Neuronal stem cell (in vitro differentiated cells): ENCODE measurements around the gene LINGO3.
A peak's percentile ranks its signal among the peaks of the same experiment; 100 is the strongest.

Experiments
- DNase-seq: peaks from one replicate; pipeline ENCODE4 v3.0.0-alpha.2; 2013; ENCODE audit warnings: low spot score
- H2AFZ ChIP-seq: one replicate; pipeline ENCODE4 v1.6.1; 2013; ENCODE audit warnings: mild to moderate bottlenecking, low read length, inconsistent platforms
- H2AK5ac ChIP-seq: 2 replicates; pipeline ENCODE4 v1.6.1; 2013; ENCODE audit warnings: low read depth, mild to moderate bottlenecking, inconsistent platforms, low read length, moderate library complexity, mixed read lengths
- H2BK120ac ChIP-seq: 2 replicates; pipeline ENCODE4 v1.6.1; 2013; ENCODE audit warnings: low read depth, mild to moderate bottlenecking, inconsistent platforms, low read length, moderate library complexity, mixed read lengths
- H2BK12ac ChIP-seq: one replicate; pipeline ENCODE4 v1.6.1; 2013; ENCODE audit warnings: low read length, inconsistent platforms
- H2BK15ac ChIP-seq: 2 replicates; pipeline ENCODE4 v1.6.1; 2013; ENCODE audit warnings: mild to moderate bottlenecking, low read length, inconsistent platforms, mixed read lengths
- H2BK5ac ChIP-seq: one replicate; pipeline ENCODE4 v1.6.1; 2013; ENCODE audit warnings: inconsistent platforms, mild to moderate bottlenecking, low read length, moderate library complexity
- H3K14ac ChIP-seq: one replicate; pipeline ENCODE4 v1.6.1; 2013; ENCODE audit warnings: low read length, inconsistent platforms
- H3K18ac ChIP-seq: 2 replicates; pipeline ENCODE4 v1.6.1; 2013; ENCODE audit warnings: low read length, inconsistent platforms
- H3K23ac ChIP-seq: 2 replicates; pipeline ENCODE4 v1.6.1; 2013; ENCODE audit warnings: low read depth, mild to moderate bottlenecking, mixed read lengths, low read length, inconsistent platforms; ENCODE audit not compliant: poor library complexity
- H3K27ac ChIP-seq: replicated peaks from 3 replicates; pipeline ENCODE4 v1.5.1; 2013; ENCODE audit warnings: low read length, inconsistent platforms
- H3K27me3 ChIP-seq, 3 experiments: 2 replicates each; pipeline ENCODE4 v1.6.1; 2013; ENCODE audit warnings: low read length in 3 of 3, mild to moderate bottlenecking in 2 of 3, inconsistent platforms in 1 of 3, low read depth in 1 of 3, mixed read lengths in 1 of 3, moderate library complexity in 1 of 3; ENCODE audit not compliant: control insufficient read depth in 3 of 3, insufficient read depth in 3 of 3
- H3K36me3 ChIP-seq, 2 donors: replicated peaks in 1 of 2; 2 replicates each; pipeline ENCODE4 v1.6.1; 2013; ENCODE audit warnings: low read length in 2 of 2; ENCODE audit not compliant: control insufficient read depth in 2 of 2, insufficient read depth in 2 of 2
- H3K4ac ChIP-seq: 2 replicates; pipeline ENCODE4 v1.6.1; 2013; ENCODE audit warnings: inconsistent platforms, mild to moderate bottlenecking, low read length, moderate library complexity
- H3K4me1 ChIP-seq, 2 donors: 1 replicate in 1 of 2; 2 replicates in 1 of 2; pipeline ENCODE4 v1.6.1; 2013; ENCODE audit warnings: low read length in 2 of 2, low read depth in 1 of 2; ENCODE audit not compliant: control insufficient read depth in 2 of 2, insufficient read depth in 1 of 2
- H3K4me2 ChIP-seq: one replicate; pipeline ENCODE4 v1.6.1; 2013; ENCODE audit warnings: mild to moderate bottlenecking, low read length, inconsistent platforms; ENCODE audit not compliant: insufficient read depth, poor library complexity, severe bottlenecking
- H3K4me3 ChIP-seq, 2 donors: 2 replicates each; pipeline ENCODE4 v1.5.1; 2013; ENCODE audit warnings: low read length in 2 of 2, mild to moderate bottlenecking in 2 of 2, inconsistent platforms in 1 of 2, moderate library complexity in 1 of 2
- H3K79me1 ChIP-seq: one replicate; pipeline ENCODE4 v1.6.1; 2013; ENCODE audit warnings: low read depth, mild to moderate bottlenecking, inconsistent platforms, low read length, moderate library complexity
- H3K9ac ChIP-seq: one replicate; pipeline ENCODE4 v1.6.1; 2013; ENCODE audit warnings: mild to moderate bottlenecking, low read depth, low read length, inconsistent platforms; ENCODE audit not compliant: poor library complexity
- H3K9me3 ChIP-seq, 2 donors: replicated peaks in 1 of 2; 2 replicates each; pipeline versions ENCODE3 to v1.6.1; 2013; ENCODE audit warnings: low read length in 2 of 2, mild to moderate bottlenecking in 2 of 2, inconsistent platforms in 1 of 2, low read depth in 1 of 2, mixed read lengths in 1 of 2, moderate library complexity in 1 of 2; ENCODE audit not compliant: control insufficient read depth in 2 of 2, insufficient read depth in 1 of 2
- H4K8ac ChIP-seq: one replicate; pipeline ENCODE4 v1.6.1; 2013; ENCODE audit warnings: low read depth, mild to moderate bottlenecking, inconsistent platforms, low read length, moderate library complexity
- H4K91ac ChIP-seq: one replicate; pipeline ENCODE4 v1.6.1; 2013; ENCODE audit warnings: low read length, low read depth, mild to moderate bottlenecking, inconsistent platforms; ENCODE audit not compliant: poor library complexity
- WGBS, 2 donors: extraction: QIAGEN DNeasy Blood & Tissue Kit; methylation state at CpG; one replicate each; pipeline ENCODE4 v1.1.7; 2013; ENCODE audit warnings: missing lambda C conversion rate in 2 of 2, mixed read lengths in 1 of 2; ENCODE audit not compliant: insufficient read length in 2 of 2, insufficient replicate concordance in 1 of 2; ENCODE audit errors: extremely low coverage in 2 of 2; 5-methylcytosine and 5-hydroxymethylcytosine counted together

LINGO3 gene

DNA sequence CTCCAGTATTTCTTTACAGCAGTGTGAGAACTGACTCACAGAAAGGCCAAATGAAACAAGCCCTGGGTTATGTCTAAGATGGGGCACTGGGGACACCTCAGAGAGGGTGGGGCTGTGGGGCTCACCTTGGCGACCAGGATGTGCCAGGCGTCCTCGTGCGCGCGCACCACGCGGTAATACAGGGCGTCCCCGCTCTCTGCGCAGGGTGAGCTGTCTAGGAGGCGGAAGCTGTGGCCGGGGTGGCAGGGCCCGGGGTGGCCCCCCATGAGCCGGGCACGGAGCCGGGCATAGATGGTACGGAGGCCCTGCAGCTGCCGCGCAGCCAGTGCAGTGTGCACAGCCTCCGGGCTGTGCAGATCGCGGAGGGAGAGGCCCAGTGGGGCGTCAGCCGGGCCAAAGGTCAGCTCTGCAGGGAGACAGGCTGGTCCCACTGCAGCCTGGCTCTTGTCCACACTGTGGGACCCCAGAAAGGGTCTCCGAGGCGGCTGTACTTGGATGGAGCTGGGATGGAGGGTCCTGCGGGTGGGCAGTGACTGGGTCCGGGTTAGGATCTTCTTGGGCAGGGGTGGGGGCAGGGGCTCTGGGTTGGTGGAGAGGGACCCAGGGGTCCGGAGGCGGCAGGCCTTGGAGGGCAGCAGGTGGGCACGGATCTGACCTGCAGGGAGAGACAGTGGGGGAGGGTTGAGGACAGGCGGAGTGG lies 29.3 kb downstream of the LINGO3 start:
- peaks cover 5 to 15% of the 10 kb centered on the region in 2 donors for H3K4me1 ChIP-seq
- peak overlapping the region; percentile 4 for H3K9ac ChIP-seq
- H2AK5ac ChIP-seq: no peak overlapping the region
- H3K9me3 ChIP-seq: no peaks in the 10 kb centered on the region
- no peak overlapping the region for H4K91ac ChIP-seq
- H2BK15ac ChIP-seq: no peak overlapping the region
- no peak overlapping the region for H3K4ac ChIP-seq
- no peak overlapping the region for H3K4me3 ChIP-seq
- no CpG with 5 or more reads among the region's 33 CpGs for WGBS, 2 donors
- H3K14ac ChIP-seq: no peak overlapping the region
- H2BK120ac ChIP-seq: no peak overlapping the region
- no peak overlapping the region for H2BK5ac ChIP-seq
- no peak overlapping the region for H3K23ac ChIP-seq
- no peak overlapping the region for H2AFZ ChIP-seq
- H3K79me1 ChIP-seq: peaks cover 15% of the 10 kb centered on the region
- peak overlapping the region; percentile 38 for H3K18ac ChIP-seq
- no peak overlapping the region for H4K8ac ChIP-seq
- peaks cover 6 to 7% of the 10 kb centered on the region in 2 donors for H3K36me3 ChIP-seq
- H3K27me3 ChIP-seq: peaks cover 0 to 18% (median 0%) of the 10 kb centered on the region in 3 experiments
- no peak overlapping the region for H3K4me2 ChIP-seq
- no peak overlapping the region for H2BK12ac ChIP-seq
- DNase-seq: no peak
- no peak overlapping the region for H3K27ac ChIP-seq

DNA sequence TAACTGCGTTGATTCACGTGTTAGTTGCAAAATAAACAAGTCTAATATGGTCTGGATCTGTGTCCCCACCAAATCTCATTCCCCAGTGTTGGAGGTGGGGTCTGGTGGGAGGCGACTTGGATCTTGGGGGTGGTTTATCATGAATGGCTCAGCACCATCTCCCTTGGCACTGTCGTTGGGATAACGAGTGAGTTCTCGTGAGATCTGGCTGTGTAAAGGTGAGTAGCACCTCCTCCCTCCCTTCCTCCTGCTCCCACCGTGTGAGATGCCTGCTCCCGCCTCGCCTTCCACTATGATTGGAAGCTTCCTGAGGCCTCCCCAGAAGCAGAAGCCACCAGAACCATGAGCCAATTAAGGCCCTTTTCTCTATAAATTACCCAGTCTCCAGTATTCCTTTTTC lies 30.8 kb downstream of the LINGO3 start:
- no peak overlapping the region for H3K27ac ChIP-seq
- H3K4me2 ChIP-seq: no peak overlapping the region
- DNase-seq: no peak
- no peaks in the 10 kb centered on the region for H3K9me3 ChIP-seq
- no peak overlapping the region for H2AFZ ChIP-seq
- no peak overlapping the region for H2AK5ac ChIP-seq
- no peak overlapping the region for H3K9ac ChIP-seq
- H3K4me1 ChIP-seq: peaks cover 8 to 19% of the 10 kb centered on the region in 2 donors
- H2BK15ac ChIP-seq: no peak overlapping the region
- peaks cover 15% of the 10 kb centered on the region for H3K79me1 ChIP-seq
- H4K8ac ChIP-seq: no peak overlapping the region
- no CpG with 5 or more reads among the region's 9 CpGs for WGBS, 2 donors
- no peak overlapping the region for H4K91ac ChIP-seq
- H3K18ac ChIP-seq: no peak overlapping the region
- H3K4me3 ChIP-seq: no peak overlapping the region
- no peak overlapping the region for H2BK120ac ChIP-seq
- H3K27me3 ChIP-seq: peaks cover 0 to 6% (median 0%) of the 10 kb centered on the region in 3 experiments
- no peak overlapping the region for H2BK5ac ChIP-seq
- no peak overlapping the region for H3K23ac ChIP-seq
- peaks cover 14 to 19% of the 10 kb centered on the region in 2 donors for H3K36me3 ChIP-seq
- no peak overlapping the region for H2BK12ac ChIP-seq
- H3K4ac ChIP-seq: no peak overlapping the region
- no peak overlapping the region for H3K14ac ChIP-seq

GRCh38 chr19:2276429-2276986 lies 31.4 kb downstream of the LINGO3 start:
- H3K36me3 ChIP-seq: peaks cover 19 to 24% of the 10 kb centered on the region in 2 donors

GRCh38 chr19:2275588-2276428 lies 32.1 kb downstream of the LINGO3 start:
- DNase-seq: no peak
- Histone ChIP-seq H3K4me3 (no peak overlapping the region), H3K27me3 (no peaks in the 10 kb centered on the region), H3K4me2 (peak overlapping the region; percentile 2), H3K9me3 (no peaks in the 10 kb centered on the region), H2AFZ (peak overlapping the region; percentile 23), H3K79me1 (peaks cover 21% of the 10 kb centered on the region), H4K8ac (no peak overlapping the region), H3K23ac (peak overlapping the region; percentile 95), H3K18ac (no peak overlapping the region), H2BK5ac (peak overlapping the region; percentile 93), H3K4me1 (peaks cover 12 to 20% of the 10 kb centered on the region in 2 donors), H4K91ac (no peak overlapping the region), H3K36me3 (peaks cover 20 to 28% of the 10 kb centered on the region in 2 donors), H3K4ac (peak overlapping the region; percentile 37), H3K9ac (peak overlapping the region; percentile 60), H2AK5ac (no peak overlapping the region), H3K27ac (no peak overlapping the region), H2BK15ac (no peak overlapping the region), H2BK120ac (no peak overlapping the region), H3K14ac (no peak overlapping the region), H2BK12ac (no peak overlapping the region)
- WGBS, 2 donors: no CpG with 5 or more reads among the region's 74 CpGs

More at GRCh38 chr19:2276429-2276986, 31.4 kb downstream of the LINGO3 start:
- no peak overlapping the region for H3K14ac ChIP-seq
- H2BK15ac ChIP-seq: no peak overlapping the region
- no peak overlapping the region for H4K8ac ChIP-seq
- H3K27ac ChIP-seq: no peak overlapping the region
- no peak overlapping the region for H2BK120ac ChIP-seq
- H2AFZ ChIP-seq: no peak overlapping the region
- no peak overlapping the region for H2AK5ac ChIP-seq
- peak overlapping the region; percentile 95 for H3K23ac ChIP-seq
- no peak overlapping the region for H3K4me3 ChIP-seq
- H2BK12ac ChIP-seq: no peak overlapping the region
- H4K91ac ChIP-seq: no peak overlapping the region
- DNase-seq: no peak
- H2BK5ac ChIP-seq: no peak overlapping the region
- peaks cover 10 to 18% of the 10 kb centered on the region in 2 donors for H3K4me1 ChIP-seq
- H3K27me3 ChIP-seq: no peaks in the 10 kb centered on the region
- H3K79me1 ChIP-seq: peaks cover 18% of the 10 kb centered on the region
- H3K9ac ChIP-seq: no peak overlapping the region
- H3K9me3 ChIP-seq: no peaks in the 10 kb centered on the region
- H3K18ac ChIP-seq: no peak overlapping the region
- H3K4ac ChIP-seq: no peak overlapping the region
- no CpG with 5 or more reads among the region's 28 CpGs for WGBS, 2 donors
- no peak overlapping the region for H3K4me2 ChIP-seq
